Smooth muscle cell of the pulmonary artery (primary cell): ENCODE results near the gene BOC. TPM values are rescaled to one million over a fixed set of nuclear protein-coding genes. Genes with fewer than 3 reads are reported as not detected.

ENCODE experiments used
- total RNA-seq: library from RNA; depleted of rRNA; stranded (reverse); fragments of >200 nt; gene quantifications from 2 replicates; pipeline ENCODE4 v1.2.3, GENCODE V29; 2014

The BOC gene
- 7.6 and 15.6 TPM in 2 replicates for total RNA-seq

GRCh38 chr3:113211330-113212149 is at the start of gene BOC:
Gene BOC, plus strand, starts transcription at chr3:113211557. Its CDS starts 38,246 bp downstream, at chr3:113249803.

Other genes with a start within 250 kb of the BOC start
- 0.07 TPM in 1 of 2 replicates, not detected in the other for gene CD200R1, start 236.5 kb upstream of the BOC start, total RNA-seq
- gene GTPBP8, start 220.6 kb upstream of the BOC start, total RNA-seq = 31.8 and 45.7 TPM in 2 replicates
- gene CFAP44, start 229.9 kb downstream of the BOC start, total RNA-seq = 4.2 and 5.3 TPM in 2 replicates